GM18867 (cell line): Measurements from ENCODE around the gene KNDC1.
"Not testable (repeated sequence)": the region's sequence is repeated elsewhere in the genome, so short reads cannot be mapped to it uniquely, and the experiment has no call there.

Experiments used
- ATAC-seq: cut with Tn5 transposase; IDR thresholded peaks from one replicate; pipeline ENCODE4 v1.9.1; 2021; ENCODE audit warnings: mild to moderate bottlenecking, moderate library complexity; ENCODE audit not compliant: unreplicated experiment

Gene KNDC1

DNA sequence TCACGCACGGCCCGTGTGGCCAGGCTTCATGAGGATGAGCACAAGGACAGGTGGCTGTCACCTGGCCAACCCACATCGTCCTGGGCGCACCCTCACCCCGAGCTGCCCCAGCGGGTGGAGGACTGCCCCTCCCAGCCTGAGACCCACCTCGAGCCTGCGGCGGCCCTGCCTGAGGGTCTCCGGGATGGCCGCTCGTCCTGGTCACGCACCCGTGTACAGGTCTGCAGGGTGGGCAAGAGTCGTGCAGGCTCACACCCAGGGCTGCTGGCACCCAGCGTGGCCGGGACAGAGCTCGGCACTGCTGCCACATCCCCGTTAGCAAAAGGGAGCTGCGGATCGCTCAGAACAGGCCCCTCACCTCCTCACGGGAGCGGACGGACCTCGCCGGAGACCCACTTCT lies 55.6 kb downstream of the KNDC1 start:
- ATAC-seq: no peak

DNA sequence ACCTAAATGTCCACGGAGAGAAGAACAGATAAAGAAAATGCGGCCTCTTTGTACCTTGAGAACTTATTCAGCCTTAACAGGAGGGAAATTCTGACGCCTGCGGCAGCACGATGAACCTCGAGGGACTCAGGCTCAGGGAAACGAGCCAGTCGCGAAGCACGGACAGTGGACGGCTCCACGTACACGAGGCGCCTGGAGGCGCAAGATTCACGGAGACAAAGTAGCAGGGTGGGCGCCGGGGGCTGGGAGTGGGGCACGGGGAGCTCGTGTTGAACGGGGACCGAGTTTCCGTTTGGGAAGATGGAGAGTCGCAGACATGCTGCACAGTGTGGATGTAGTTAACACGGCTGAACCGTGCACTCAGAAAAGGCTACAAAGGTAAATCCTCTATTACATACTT lies 56.8 kb downstream of the KNDC1 start:
- ATAC-seq: no peak

DNA sequence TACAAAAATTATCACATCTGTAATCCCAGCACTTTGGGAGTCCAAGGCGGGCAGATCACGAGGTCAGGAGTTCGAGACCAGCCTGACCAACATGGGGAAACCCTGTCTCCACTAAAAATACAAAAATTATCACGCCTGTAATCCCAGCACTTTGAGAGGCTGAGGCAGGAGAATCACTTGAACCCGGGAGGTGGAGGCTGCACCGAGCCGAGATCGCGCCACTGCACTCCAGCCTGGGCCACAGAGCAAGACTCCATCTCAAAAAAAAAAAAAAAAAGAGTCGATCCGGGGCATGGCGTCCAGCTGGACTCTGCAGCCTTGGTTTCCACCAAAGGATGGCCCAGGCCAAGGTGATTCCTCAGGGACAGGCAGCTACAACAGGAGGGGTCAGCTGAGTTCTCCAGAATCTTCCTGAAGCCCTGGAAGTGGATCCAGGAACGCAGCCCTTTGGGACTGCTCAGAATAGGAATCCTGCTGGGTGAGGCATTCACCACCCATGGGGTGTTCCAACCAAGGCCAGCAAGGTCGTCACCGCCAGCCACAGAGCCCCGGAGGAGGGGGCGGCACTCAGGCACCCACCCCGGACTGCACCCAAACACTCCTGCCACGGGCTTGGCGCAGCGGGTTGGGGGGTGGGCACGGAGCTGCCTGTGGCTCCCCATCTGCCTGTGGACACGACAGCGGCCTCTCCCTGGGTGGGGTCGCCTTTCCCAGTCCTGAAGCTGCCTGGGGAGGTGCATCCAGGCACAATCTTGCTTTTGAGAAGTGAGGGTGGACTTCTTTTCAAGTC lies 58.0 kb downstream of the KNDC1 start:
- ATAC-seq: no peak

DNA sequence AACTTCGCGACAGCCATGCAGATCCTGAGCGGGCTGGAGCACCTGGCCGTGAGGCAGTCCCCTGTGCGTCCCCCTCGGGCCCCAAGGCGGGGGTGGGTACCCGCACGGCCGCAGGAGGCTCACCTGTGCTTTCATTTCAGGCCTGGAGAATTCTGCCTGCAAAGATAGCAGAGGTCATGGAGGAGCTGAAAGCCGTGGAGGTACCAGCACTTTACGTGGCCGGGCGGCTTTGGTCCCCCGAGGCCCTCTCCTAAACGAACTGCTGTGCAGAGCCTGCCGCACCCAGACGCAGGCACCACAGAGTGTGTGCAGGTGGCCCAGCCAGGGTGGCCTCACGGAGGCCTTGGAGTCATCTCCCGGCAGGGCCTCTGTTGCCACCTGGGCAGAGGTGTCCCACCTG lies 58.9 kb downstream of the KNDC1 start:
- ATAC-seq: no peak

DNA sequence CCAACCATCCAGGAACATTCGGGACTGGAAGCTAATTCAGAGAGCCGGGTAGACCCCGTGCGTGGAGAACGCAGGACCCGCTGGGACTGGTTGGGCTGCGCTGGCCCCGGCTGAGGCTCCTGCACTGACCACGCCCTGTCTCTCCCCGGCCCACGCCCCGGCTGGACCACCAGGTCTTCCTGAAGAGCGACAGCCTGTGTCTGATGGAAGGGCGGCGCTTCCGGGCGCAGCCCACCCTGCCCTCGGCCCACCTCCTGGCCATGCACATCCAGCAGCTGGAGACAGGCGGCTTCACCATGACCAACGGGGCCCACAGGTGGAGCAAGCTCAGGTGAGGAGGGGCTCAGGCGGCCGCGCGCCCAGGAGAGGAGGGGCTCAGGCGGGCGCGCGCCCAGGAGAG lies 59.8 kb downstream of the KNDC1 start:
- ATAC-seq: no peak

DNA sequence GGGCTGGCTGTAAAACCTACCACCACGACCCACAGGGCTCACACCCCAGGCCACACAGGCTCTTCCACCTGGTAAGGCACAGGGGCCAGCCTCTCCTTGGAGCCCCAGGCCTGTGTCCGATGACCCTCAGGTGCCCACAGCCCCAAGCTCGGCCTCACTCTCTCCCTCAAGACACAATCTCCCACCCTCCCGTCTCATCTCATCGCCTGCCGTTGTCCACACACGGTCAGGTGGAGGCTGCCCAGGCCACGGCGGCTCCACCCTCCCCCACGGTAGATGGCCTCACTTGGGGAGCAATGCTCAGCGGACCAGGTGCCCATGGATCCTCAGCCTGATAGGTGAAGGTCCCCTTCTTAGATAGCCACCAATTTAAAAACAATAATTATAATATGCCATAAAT lies 61.3 kb downstream of the KNDC1 start:
- ATAC-seq: no peak

DNA sequence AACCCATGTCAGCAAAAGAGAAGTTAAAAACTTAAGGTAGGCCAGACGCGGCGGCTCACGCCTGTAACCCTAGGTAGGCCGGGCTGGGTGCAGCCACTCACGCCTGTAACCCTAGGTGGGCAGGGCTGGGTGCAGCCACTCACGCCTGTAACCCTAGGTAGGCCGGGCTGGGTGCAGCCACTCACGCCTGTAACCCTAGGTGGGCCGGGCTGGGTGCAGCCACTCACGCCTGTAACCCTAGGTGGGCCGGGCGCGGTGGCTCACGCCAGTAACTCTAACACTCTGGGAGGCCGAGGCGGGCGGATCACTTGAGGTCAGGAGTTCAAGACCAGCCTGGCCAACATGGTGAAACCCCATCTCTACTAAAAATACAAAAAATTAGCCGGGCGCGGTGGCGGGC lies 61.7 kb downstream of the KNDC1 start:
- not testable (repeated sequence) for ATAC-seq

DNA sequence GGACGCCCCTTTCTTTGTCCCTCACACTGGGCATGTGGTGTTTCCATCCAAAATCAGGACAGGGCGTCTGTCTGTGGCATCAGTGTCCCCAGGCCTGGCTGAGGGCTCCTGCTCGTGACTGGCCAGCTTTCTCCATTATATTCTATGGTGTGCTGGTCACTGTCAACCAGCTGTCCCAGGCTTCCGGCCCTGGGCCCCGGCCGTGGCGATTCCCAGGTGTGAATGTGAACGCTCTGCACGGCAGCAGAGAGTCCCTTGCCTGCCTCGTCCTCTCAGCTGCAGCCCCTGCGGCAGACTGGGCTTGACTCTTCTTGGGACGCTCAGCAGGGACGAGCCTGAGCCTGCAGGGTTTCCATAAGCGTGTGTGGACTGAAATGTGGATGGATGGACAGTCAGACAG lies 64.1 kb downstream of the KNDC1 start:
- ATAC-seq: no peak

DNA sequence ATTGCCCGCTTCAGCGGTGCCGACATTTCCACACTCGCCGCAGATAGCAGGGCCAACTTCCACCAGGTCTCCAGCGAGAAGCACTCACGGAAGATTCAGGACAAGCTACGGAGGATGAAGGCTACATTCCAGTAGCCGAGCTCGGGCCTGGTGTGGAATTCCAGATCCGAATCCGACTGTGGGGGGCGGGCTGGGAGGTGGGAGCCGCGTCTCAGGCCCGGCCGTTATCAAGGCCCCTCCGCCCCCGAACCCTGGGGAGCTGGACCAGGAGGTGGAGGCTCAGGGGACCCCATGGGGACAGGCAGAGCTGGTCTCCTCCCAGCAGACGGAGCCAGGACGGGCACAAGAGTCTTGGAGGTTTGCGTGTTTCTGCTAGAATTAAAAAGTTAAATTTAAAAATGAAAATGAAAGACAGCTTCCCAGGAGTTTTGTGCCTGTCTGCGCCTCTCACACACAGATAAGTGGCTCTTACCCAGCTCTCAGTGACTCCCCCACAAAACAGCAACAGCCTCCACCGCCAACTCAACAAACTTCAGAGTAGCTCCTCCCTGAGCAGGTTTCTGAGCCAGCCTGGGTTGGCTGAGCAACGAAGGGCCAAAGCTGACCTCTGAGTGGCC lies 64.8 kb downstream of the KNDC1 start:
- no peak for ATAC-seq

DNA sequence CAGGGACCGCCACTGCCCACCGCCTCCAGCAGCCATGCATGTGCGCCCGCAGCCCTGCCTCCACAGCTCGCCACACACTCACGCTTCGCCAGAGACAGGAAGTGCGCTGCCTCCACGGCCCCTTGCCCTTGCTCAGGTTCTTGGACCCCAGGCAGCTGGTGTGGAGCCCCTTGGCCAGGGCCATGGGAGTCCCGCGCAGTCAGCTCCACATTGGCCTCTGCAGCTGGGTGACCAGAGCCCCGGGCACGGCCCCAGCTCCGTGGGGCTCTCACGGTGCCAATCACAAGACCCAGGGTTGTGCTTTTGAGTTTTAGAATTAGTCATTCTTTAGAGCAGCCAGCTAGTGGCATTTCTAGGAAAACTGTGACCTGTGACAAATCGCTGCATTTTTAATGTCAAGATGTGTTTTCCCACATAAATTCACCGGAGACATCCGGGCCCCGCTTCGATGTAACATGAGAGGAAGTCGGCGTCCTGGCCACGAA lies 65.7 kb downstream of the KNDC1 start:
- no peak for ATAC-seq

DNA sequence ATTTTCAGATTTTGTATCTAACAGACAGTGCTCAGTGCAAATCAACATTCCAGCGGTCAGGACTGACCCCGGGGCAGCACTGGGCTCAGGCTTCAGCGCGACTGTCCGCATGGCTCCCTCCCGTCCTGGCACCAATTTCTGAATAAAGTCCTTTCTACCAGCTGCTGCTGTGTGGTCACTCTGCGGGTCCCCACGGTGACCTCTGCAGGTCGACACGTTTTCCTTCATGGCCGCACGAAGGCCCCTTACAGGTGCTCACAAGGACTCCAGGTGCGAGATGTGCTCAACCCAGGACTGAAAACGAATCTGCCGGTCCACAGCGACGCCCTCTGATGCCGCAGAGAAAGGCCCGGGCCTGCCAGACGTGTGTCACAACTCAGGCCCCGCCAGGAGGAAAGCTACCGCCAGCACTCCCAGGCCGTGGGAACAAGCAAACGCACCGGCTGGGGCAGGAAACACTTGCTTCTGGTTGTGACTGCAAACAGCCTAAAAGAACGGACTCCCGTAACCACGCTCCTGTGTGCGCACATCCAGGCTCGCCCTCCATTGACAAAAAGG lies 66.3 kb downstream of the KNDC1 start:
- no peak for ATAC-seq

DNA sequence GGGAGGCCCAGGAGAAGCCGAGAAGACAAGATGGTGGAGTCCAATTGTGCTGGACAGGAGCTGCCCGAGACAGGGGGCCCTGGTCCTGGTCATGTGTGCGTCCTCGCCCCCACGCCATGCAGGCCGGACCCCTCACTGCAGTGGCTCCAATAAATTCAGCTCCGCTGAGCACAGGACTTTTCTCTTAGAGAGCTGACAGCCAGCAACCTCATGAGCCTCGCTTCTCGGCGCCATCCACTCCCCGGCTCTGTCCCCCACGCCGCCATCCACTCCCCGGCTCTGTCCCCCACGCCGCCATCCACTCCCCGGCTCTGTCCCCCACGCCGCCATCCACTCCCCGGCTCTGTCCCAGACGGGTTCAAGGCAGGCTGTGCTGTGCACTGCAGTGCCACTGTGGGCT lies 67.2 kb downstream of the KNDC1 start:
- ATAC-seq: no peak

DNA sequence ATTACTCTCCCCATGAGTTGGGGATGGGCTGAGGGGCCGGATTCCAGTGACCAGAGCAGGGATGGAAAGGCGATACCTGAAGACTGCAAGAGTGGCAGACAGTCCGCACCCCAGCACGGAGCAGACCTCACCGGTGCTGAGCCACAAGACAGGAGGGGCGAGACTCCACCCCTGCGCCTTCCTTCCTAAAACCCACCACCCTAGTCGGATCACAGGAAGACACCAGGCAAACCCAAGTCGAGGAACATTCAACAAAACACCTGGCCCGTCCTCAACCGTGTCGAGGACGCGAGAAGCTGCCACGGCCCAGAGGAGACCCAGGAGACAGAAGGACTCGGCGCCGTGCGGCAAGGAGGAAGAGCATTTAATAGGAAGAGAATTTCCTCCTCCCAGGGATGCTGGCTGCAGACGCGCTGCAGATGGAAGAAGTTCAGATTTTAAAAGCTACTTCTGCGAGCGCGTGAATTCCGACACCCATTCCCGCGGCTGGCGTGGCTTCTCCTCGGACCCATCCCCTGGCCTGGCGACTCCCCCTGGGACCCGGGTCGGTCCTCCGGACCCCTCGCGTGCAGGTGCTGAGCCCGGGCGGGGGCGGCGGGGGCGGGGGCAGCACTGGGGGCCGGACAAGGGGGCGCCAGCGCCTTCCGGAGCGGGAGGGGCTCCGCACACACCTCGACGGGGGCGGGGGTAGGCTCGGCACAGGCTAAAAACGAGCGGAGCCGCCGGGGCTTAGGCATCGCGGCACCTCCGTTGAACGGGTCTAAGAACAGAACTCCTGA lies 69.4 kb downstream of the KNDC1 start:
- ATAC-seq: no peak

DNA sequence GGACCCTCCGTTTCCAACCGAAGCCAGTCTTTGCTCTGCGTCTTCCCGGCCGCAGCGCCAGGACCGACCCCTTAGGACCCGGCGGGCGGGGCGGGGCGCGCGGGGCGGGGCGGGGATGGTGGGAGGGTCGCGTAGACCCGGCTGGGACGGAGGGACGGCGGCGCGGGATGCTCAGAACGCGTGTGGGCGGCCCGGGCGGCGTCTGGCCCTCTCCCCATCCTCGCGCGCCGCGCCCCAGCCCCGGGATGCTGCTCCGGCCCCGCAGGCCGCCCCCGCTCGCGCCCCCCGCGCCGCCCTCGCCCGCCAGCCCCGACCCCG lies 70.0 kb downstream of the KNDC1 start, which contains the start of gene UTF1:
UTF1 (plus strand) TSS at position 174 of the 318 bp plus-strand sequence; CDS start at position 246, 72 bp downstream.
- ATAC-seq: no peak

DNA sequence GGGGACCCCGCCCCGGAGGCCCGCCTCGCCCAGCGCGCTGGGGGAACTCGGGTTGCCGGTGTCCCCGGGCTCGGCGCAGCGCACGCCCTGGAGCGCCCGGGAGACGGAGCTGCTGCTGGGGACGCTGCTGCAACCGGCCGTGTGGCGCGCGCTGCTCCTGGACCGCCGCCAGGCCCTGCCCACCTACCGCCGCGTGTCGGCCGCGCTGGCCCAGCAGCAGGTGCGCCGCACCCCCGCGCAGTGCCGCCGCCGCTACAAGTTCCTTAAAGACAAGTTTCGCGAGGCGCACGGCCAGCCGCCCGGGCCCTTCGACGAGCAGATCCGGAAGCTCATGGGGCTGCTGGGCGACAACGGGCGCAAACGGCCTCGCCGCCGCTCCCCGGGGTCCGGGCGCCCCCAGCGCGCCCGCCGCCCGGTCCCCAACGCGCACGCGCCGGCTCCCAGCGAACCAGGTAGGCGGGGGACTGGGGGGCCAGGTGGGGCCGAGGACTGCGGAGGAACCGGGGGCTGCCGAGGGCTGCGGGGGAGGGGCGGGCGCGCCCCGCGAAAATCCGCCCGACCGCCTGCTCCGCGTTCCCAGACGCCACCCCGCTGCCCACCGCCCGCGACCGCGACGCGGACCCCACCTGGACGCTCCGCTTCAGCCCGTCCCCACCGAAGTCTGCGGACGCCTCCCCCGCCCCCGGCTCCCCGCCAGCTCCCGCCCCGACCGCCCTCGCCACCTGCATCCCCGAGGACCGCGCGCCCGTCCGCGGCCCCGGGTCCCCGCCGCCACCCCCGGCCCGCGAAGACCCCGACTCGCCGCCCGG lies 70.6 kb downstream of the KNDC1 start:
- ATAC-seq: no peak

DNA sequence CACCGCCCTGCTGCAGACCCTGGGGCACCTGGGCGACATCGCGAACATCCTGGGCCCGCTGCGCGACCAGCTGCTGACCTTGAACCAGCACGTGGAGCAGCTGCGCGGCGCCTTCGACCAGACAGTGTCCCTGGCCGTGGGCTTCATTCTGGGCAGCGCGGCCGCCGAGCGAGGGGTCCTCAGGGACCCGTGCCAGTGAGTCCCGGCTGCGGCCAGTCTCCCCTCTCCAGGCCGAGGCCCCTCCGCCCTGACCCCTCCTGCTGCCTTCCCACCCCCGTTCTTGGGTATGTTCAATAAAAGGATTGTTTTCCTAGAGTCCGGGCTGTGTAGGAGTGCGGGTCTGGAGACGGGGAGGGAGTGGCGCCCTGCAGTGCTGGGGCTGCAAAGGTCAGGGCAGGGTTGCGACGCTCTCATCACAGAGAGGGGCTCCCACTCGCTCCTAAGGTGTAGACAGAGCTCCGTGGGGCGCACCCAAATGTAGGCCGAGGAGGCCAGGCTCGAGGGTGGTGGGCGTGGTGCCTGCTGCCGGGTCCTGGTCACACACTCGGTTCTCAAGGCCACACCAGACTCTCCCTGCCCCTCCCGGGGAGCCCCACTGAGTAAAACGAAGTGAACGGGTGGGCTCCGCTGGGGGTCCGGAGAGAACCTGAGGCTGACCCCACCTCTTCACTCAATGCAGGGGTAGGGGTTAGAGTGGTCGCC lies 71.4 kb downstream of the KNDC1 start:
- ATAC-seq: no peak

DNA sequence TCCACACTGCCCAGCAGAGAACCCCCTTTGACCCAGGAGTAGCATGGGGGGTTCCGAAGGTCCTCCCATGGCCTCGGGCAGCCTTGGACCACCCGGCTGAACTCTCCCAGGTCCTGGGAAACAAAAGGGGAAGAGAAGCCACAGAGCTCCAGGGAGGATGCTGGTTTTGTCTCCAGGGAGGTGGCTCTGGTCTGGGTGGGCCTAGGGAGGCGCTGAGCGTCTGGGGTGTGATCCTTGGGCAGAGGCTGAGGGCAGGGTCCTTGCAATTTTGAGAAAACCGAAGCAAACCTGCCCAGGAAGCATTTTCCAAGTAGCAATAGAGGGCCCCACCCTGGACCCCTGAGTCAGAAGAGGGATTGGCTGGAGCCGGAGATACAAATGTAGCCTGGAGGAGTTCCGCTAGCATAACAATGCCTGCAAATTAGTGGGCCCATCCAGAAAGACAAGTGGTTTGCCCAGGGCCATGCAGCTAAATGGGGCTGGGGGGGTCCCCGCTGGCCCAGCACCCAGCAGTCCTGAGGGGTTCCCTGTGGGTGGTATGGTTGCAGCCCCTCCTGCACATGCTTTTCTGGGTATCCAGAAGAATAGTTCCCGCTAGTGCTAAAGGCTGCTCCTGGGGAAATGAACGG lies 72.0 kb downstream of the KNDC1 start:
- ATAC-seq: no peak

DNA sequence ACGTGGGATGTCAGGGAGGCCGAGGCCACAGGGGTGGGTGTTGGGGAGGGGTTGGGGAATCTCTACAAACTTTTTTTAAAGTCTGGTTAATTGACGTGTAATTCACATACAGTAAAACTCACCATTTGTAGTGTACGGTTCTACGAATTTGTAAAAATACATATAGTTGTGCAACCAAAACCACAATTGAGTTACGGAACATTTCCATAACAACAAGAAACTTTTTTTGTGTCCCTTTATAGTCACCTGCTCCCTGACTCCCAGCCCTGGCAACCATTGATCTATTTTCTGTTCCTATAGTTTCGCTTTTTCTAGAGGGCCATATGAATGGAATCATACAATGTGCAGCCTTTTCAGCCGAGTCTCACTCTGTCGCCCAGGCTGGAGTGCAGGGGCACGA lies 74.8 kb downstream of the KNDC1 start:
- not testable (repeated sequence) for ATAC-seq

DNA sequence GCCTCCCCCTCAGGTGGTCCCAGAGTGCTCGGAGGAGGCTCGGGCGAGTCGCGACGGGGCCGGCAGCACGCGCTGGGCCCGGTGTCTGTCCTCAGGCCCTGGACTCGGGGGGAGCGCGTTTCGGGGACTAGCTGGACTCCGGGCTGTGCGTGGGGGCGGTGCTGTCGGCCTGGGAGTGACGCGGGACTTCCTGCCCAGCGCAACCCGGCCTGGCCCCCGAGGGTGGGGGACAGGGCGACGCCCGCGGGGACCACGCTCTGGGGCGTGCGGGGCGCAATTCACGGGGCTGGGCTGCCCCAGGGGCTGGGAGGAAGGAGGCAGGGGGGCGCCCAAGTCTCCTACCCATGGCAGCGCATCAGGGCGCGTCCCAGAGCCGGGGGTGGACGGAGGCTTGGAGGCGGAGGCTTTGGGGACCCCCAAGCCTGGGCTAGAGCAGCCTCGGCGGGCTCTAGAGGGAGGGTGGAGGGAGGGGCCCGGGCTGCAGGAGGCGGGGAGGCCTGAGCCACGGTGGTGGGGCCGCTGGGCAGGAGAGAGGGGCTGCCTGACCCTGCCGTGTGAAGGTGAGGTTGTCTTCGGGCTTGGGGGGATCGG lies 75.3 kb downstream of the KNDC1 start:
- no peak for ATAC-seq
